Stomach (tissue), 4 donors: ENCODE measurements around the gene SHANK3.

ENCODE experiments used
- POLR2A ChIP-seq, 4 donors: fragments of 450-650 bp; IDR thresholded peaks; one replicate each; pipeline ENCODE4 v1.6.1; 2016; ENCODE audit warnings: antibody characterized with exemption in 4 of 4, control low read depth in 2 of 4, mild to moderate bottlenecking in 1 of 4, moderate library complexity in 1 of 4
- TF ChIP-seq, protein P1 (sequence below), 7 experiments: fragments of 450-650 bp in 4 of 7; fragments of 200-600 bp in 3 of 7; sonication (generic) in 3 of 7; IDR thresholded peaks; one replicate each; pipeline ENCODE4 v1.5.1; 2016 to 2019; ENCODE audit warnings: antibody characterized with exemption in 7 of 7, control low read depth in 2 of 7, mild to moderate bottlenecking in 1 of 7

DNA sequence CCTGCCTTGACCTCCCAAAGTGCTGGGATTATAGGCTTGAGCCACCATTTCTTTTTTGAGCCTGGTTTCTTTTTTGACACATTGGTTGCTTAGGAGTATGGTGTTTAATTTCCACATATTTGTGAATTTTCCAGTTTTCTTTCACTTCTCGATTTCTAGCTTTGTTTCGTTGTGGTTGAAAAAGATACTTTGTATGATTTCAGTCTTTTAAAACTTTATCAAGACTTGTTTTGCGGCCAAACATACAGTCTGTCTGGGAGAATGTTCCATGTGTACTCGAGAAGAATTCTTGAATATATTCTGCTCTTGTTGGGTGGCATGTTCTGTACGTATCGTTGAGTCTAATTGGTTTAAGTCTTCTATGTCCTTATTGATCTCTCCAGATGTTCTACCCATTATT lies 20.8 kb downstream of the SHANK3 start:
- TF ChIP-seq POLR2A (IDR thresholded peaks at IDR 0.05): no peak
- TF ChIP-seq, protein P1, sequence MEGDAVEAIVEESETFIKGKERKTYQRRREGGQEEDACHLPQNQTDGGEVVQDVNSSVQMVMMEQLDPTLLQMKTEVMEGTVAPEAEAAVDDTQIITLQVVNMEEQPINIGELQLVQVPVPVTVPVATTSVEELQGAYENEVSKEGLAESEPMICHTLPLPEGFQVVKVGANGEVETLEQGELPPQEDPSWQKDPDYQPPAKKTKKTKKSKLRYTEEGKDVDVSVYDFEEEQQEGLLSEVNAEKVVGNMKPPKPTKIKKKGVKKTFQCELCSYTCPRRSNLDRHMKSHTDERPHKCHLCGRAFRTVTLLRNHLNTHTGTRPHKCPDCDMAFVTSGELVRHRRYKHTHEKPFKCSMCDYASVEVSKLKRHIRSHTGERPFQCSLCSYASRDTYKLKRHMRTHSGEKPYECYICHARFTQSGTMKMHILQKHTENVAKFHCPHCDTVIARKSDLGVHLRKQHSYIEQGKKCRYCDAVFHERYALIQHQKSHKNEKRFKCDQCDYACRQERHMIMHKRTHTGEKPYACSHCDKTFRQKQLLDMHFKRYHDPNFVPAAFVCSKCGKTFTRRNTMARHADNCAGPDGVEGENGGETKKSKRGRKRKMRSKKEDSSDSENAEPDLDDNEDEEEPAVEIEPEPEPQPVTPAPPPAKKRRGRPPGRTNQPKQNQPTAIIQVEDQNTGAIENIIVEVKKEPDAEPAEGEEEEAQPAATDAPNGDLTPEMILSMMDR (IDR thresholded peaks at IDR 0.05): no peak
